H4 (cell line): ENCODE results near the gene NPAS3. TPM values are rescaled to one million over a fixed set of nuclear protein-coding genes. Genes with fewer than 3 reads are reported as not detected.
"Not testable (repeated sequence)": the region's sequence is repeated elsewhere in the genome, so short reads cannot be mapped to it uniquely, and the experiment has no call there.

Experiments
- DNase-seq: peaks from one replicate; pipeline ENCODE4 v3.0.0-alpha.2; 2015; ENCODE audit warnings: low spot score
- total RNA-seq: library from RNA; depleted of rRNA; stranded (reverse); fragments of >200 nt; shearing (Covaris generic); gene quantifications from 2 replicates; pipeline ENCODE4 v1.2.3, GENCODE V29; 2014

NPAS3 gene
- total RNA-seq, 1 experiment from 2014 or later = 2.6 TPM

DNA sequence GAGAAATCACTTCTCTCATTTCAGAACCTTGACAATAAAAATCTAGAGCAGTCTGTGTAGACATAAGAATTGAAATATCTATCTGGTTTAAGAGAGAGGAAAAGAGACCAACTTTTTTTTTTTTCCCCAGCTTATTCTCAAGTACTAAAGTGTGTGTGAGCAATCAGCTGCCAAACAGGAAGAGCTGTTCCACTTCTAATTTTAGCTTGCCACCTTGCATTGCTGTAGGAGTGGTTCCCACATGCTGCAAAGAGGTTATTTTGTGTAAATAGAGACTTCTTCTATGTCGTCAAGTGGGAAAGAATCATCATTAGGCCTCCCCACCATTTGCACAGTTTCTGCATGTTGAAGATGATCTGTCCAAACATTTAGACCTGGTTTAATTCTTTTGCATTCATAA lies 142.6 kb downstream of the NPAS3 start:
- DNase-seq = no peak

DNA sequence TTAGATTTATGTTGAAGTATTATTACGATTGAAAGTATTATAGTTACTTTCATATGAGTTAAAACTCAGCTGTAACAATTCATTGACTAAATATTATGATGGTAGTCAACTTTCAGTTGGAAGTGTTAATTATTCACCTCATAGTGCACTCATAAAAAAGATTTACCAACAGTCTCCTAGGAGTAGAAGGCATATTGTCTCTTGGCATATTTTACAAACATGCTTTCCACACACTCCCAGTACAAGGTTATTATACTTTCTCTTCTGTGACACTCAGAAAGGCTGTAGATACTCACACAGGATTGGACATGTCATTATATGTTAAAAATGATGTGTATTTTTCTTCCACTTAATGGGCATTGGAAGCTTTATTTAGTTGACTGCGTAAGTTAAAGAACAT lies 147.1 kb downstream of the NPAS3 start:
- no peak for DNase-seq

DNA sequence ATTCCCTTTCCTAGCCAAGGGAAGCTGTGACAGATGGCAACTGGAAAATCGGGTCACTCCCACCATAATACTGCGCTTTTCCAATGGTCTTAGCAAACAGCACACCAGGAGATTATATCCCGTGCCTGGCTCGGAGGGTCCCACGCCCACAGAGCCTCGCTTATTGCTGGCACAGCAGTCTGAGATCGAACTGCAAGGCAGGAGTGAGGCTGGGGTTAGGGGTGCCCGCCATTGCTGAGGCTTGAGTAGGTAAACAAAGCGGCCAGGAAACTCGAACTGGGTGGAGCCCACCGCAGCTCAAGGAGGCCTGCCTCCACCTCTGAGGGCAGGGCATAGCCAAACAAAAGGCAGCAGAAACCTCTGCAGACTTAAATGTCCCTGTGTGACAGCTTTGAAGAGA lies 149.6 kb downstream of the NPAS3 start:
- DNase-seq = not testable (repeated sequence)

DNA sequence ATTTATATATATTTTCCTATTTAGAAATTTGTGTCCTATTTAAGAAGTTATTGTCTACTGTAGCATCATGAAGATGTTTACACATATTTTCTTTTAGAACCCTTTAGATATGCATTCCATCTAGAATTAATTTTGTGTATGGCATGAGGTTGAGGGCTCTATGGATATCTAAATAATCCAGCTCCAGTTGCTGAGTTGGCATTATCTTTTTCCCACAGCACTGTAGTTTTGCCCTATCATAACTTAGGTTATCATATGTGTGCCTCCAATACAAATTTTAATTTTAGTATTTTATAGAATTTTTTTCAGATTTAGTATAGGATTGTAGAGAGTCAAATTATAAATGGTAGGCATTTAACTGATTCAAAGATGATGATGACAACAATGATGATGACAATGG lies 159.3 kb downstream of the NPAS3 start:
- DNase-seq = no peak

DNA sequence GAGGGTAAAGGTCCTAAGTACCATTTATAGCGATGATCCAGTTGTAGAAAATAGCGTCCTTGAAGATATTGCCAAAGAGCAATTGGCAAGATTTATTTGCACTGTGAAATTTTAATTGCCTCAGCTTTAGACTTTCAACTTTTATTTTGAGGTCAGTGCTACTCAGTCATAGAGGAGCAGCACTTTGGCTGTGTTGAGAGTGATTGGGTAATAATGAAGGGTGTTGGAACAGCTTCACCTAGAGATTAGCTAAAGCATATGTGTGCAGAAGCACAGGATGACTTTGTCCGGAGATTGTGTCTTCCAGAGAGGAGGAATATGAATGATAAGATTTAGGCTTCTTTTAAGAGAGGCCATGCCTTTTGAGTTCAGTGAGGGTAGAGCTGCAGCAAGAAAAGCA lies 164.8 kb downstream of the NPAS3 start:
- DNase-seq = no peak

DNA sequence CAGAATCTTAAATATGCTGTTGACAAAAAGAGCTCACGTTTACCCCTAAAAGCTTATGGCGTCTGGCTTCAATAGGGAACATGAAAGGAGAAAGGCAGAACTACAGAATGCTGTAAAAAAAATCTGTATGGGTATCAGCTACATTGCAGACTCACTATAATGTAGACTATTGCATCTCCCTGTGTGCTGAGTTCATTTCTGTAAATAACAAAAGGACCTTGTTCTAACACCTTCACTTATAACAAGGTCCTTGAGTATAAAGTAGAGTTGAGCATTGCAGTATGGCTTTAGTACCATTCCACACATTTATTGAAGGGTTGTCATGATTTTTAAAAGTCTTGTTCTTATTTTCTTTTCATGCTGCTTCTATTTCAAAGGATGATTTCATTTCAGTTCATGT lies 165.3 kb downstream of the NPAS3 start:
- no peak for DNase-seq

DNA sequence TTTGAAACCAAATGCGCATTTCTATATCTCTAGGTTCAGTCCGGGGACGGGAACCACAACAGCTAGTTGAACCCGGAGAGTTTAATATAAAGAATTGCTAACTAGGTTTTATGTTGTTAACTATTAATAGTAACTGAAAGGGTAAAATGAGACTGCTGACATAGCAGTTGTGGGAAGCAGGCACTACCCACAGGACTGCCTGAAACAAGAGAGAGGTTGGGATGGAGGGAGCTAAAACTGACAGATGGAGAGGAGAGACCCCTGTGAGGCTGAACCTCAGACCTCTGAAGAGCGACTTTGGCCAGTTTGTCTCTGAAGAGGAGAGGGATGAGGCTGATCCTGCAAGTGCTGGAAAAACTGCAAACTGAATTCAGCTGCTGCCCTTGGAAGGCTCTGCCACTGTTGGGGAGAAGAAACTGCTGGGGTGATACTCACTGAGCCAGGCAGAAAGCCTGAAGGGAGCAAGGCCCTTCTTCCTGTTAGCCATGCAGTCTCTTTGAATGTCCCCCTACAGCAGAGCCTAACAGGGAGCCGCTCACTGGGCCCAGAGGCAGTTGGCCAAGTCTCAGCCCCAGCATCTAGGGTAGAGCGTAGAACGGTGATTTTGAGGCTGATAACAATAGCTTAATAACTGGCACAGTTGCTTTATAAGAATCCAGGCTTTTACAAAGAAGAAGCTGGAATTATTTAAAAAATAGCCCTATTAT lies 172.2 kb downstream of the NPAS3 start:
- no peak for DNase-seq

DNA sequence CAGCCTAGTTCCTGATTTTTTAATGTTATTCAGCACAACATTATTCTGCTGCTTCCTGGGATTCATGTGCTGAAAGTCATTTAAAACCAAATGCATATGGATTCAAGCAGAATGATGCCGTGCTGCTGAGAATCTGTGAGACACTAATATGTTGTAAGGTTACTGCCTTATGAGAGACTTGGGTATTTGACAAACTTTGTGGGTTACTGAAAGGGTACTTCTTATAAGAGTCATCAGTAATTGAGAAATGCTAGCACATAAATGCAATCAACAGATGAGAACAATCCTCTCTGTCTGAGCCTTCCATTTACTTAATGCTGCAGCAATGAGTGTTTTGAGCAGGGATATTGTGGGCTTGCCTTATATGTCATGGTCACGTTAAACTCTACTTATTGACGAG lies 175.7 kb downstream of the NPAS3 start:
- no peak for DNase-seq

DNA sequence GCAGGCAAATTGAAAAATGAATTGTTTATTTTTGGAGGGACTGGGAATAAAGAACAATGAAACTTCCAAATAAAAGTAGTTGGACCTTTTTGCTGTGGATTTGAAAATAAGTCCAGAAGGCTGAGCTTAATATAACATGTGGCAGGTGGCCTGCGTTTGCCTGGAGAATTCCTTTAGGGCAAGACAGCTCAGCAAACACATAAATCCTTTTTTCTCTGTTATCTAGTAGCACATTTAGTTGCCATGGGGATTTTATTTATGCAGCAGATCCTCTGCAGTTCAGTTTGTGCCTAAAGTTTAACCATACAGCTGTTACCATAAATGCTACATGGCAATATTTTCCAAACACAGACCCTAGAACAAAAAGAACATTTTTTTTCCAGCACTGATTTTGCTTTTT lies 180.0 kb downstream of the NPAS3 start:
- no peak for DNase-seq

DNA sequence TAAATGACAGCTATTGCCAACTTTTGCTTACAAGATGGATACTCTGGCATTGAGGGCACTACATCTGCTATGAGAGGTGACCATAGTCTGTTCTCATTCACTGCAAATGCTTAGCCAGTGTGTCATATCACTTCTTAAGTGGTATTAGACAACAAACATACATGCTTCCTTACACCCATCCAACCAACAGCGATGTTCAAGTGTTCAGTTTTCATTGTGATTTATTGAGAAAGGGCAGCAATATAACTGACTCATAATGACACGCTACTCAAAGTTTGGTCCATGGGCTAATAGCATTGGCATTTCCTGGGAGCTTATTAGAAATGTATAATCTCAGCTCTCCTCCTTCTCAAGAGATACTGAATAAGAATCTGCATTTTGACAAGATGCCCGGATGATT lies 181.7 kb downstream of the NPAS3 start:
- peak; percentile 5 for DNase-seq

DNA sequence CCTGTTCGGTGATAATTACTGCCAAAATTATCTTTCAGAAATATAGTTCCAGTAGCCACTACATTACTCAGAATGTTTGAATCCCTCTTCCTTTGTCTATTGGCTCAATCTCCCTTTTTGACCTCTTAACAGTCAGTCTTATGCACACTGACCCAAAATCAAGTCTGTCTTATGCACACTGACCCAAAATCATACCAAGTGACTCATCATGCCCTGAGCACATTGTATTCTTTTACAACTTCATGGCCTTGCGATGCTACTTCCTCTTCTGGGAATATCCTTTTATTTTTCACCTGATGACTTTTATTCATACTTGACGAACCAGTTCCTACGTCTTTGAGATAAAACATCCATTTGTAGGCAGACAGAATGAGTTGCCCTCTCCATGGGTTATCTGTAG lies 182.3 kb downstream of the NPAS3 start:
- no peak for DNase-seq

DNA sequence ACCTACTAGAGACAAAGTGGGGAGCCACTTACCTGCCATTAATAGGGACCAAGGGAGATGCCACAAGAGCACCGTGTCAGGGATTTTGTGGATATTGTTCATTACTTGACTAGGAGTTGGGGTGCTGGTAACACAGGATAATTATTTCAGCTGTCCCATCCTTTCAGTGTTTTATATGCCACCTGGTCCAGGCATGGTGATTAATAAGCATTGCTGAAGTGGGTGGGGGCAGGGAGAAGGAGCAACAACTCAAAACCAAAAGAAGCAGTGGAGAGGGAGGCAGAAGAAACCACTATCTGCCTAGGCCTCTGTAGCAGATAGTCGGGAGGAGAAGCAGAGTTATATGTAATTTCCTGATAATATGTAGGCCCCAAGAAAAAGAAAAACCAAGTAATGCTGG lies 184.6 kb downstream of the NPAS3 start:
- DNase-seq = no peak

DNA sequence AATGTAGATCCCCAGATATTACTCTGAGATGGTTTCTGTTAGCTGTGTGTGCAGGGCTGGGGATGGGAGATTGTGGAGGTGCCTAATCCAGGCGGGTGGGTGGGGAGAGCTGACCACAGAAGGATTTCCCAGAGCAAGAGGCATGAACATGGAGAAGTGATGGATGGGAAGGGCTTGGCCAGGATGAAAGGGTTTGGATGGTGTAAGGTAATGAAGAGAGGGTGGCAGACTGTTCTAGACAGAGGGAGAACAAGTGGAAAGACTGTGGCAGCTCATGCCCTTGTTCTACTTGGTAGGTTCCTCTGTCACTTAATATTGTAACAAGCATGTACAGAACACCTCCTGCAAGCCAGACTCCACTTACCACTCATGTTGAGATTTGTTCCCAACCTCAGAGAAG lies 187.8 kb downstream of the NPAS3 start:
- DNase-seq = no peak

DNA sequence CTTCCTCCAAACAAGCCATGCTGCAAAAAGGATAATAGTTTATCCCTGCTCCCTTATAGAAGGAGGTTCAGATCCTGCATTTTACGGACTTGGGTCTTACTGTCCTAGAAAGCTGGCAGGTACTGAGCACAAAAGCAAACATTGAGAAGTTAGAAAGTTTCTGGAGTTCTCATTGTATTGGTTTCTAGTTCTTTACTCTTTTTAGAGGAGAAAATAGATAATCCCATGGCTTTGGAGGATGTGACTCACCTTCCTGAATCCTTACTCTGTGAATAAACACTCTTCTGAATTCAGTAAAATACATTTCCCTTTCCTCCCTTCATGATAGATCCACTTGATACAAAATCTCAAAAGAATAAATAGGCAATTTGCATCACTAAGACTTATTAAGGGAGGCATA lies 188.9 kb downstream of the NPAS3 start:
- DNase-seq = no peak

DNA sequence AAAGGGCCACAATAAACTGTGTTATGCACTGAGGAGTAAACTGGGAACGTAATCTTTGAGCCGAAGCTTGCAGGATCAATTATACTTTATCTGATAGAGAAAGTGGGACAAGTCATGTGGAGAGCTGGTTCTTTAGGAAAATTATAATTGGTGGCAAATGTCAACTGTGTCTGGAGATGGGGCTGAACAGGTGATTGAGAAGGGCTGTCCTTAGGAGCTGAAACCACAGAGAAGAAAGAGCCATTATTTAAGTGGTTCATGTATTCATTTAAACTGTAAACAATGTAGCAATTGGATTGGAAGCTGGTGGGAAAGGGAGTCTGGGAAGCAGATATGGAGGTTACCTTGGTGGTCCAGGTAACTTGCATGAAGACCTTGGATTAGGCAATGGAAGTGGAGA lies 193.1 kb downstream of the NPAS3 start:
- DNase-seq = no peak

DNA sequence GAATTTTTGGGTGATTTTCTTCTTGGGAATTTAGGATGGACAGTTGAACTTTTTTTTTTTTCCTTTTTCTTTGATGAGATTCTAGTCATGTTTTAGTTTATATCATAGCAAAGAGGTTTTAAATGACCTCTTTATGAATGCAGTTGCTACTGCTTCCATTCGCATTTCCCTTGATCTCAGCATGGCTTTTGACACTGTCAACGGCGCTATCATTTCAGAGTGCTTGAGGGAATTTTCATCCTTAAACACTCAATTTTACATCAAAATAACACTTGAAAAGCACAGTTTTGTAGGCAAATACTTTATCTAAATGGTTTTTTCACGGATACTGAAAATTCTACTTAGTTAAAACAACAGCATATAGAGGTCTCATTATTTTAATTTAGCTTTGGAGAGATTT lies 195.5 kb downstream of the NPAS3 start:
- no peak for DNase-seq

DNA sequence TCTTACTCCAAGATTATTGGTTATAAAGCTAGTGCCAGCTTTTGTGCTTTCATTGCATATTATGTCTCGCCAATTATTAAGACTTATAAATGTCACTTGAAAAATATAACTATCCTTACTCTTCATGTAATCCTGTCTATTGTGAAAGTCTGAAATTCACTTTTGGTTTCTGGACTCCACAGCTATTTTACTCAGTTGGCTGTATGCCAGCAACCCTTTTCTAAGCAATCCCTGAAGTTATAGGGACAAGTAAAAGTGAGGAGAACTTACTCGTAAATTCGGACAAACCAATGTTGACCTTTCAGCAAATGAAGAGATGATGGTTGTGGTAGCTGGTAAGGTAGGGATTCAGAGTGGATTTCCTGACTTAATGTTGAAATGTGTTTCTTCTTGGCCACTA lies 196.3 kb downstream of the NPAS3 start:
- no peak for DNase-seq

DNA sequence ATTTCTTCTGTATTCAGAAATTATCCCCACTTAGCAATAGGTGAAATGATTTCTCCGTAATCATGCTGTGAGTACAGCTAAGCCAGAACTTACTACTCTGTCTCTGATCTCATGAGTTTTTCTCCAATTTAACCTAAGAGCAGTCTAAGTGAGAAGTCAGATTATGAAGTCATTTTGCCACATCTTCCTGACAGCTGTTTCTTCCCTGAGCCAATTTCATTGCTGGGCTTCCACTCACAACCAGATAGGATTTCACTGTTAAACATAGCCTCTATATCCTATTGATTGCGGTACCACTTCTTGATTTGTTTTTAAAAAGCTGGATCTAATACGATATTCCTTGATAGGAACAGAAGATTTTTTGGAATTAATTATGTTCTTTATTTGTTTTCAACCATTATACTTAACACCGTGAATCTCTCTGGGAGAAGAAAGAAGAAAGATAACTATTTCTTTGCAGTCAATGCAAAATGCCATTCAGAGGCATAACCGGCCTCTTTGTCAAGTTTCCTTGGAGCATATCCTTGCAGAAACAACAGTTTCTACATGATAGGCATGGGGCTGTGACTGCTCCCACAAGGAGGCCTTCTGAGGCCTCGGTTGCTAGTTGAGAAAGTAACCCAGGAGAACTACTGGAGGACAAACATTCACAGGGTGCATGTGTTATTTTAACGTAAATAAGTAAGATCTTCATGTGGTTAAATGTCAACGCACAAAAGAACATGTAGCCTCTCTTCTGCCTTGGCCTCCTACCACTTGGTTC lies 212.2 kb downstream of the NPAS3 start:
- DNase-seq = no peak

DNA sequence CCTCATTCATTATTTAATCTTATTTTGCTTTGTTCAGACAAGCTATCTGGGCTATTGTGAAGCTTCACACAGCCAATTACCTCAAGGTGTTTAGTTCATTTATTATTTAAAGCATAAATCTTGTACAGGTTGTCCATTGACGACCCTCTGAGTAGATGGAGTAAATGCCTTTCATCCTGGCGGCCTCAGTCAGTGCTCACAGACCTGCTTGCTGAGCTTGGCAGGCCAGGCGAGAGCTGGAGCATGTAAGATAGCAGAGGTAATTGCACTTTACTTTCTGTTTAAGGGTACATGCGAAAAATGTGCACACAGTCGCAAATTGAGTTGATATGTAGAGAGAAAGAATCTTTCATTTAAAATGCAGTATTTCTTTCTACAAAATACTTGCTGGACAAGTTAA lies 224.4 kb downstream of the NPAS3 start:
- no peak for DNase-seq

DNA sequence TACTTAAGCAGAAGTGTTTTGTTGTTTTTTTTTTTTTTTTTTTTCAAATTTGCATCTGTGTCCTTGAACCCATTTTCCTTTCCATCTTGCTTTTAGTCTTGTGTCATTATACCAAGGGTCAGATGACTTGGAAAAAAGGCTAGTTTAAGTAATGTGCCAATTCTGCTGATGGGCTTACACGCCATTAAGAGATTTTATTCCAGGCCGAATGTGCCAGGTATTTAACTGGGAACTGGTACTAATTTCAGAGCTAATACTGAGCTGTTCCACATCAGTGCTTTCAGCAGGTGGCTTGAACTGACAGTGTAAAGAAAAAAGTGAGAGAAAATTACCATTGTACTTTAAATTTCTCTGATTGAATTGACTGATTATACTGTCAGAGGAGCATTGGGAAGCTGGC lies 224.9 kb downstream of the NPAS3 start:
- DNase-seq = no peak

DNA sequence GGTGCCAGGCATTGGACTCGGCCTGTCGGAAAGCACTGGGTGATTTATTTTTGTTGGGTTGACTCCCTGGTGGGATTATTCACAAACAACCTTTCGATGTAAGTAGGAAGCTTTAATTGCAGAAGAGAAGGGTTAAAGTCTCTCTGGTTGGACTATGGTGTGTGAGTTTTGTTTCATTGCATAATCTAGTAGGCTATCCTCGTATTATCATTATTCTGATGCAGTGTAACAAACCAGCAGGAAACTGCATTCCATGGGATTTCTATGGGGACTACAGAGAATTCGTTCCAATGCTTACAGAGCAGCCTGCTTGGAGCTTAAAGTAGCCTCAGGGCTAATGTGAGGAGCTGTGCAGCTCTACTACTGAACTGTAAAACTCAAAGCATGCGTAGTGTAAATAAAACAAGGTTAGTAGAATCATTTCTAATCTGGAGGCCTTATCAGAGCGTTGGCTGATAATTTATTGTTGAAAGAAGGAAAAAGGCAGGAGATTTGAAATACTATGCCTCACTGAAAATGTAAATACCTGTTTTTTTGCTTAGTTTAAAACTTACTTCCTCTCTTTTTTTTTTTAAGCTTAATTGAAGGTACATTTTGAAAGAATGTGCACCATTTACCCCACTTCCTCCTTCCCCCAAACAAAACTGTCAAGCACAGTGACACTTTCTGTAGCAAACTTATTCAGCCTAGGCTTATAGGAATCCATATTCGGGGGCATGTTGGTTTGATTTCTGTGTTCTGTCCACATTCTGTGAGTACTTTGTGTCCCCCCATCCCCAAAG lies 226.7 kb downstream of the NPAS3 start:
- DNase-seq = peak; percentile 79

DNA sequence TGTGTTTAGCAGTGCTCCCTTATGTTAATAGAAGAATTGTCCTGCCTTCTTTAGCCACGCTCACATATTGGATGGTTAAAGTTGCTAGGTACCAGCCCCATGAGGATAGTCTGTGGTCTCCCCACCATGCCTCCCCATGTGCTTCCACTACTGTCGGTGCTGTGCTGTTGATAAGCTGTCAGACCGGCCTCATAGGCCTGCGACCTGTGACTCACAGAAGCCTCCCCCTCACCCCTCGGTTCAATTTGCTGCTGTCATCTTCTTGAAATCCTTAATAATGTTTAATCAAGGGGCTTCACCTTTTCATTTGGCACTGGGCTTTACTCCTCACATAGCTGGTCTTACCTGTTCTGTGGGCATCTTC lies 227.2 kb downstream of the NPAS3 start:
- DNase-seq = no peak

DNA sequence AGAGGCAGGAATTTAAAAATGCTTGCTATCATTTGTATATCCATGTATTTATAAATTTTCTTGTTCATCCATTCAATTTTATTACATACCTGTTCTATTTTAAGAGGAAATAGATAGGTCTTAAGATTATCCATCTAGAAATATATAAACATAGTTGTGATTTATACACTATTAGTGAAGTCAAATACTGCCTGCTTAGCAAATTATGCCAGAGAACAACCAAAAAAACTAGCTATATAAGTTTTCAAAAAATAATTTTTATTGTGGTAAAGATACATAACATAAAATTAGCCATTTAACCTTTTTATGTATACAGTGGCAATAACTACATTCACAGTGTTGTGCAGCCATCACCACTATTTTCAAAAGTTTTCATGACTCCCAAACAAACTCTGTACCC lies 237.3 kb downstream of the NPAS3 start:
- DNase-seq = no peak
